DMS53 (cell line): ENCODE results near the gene LCE1B.
A peak's percentile ranks its signal among the peaks of the same experiment; 100 is the strongest.

ENCODE experiments used
- DNase-seq: peaks from one replicate; lab custom pipeline; 2025; lab: John Stamatoyannopoulos, UW

LCE1B gene, protein sequence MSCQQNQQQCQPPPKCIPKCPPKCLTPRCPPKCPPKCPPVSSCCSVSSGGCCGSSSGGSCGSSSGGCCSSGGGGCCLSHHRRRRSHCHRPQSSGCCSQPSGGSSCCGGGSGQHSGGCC

DNA sequence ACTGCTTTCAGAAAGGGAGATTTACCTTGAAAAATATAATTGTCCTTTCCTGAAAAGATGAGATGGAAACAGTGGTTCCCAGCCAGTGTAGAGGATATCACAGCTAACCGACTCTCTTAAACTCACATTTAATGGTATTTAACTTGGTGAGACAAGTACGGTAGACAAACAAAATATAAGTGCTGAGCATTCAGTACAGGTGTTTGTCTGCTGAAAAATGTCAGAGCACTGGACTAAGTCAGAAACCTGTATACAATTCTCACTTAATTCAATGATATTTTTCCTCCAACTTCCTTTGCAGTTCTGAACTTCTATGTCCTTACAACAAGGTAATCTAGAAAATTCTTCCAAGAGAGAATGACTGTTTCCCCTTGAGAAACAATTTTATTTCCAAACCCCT lies at the start of gene LCE1B:
TSS of gene LCE1B (plus strand) at position 301 of the 400 bp plus-strand sequence. CDS start 476 bp downstream, outside the sequence.
- DNase-seq, result no peak

DNA sequence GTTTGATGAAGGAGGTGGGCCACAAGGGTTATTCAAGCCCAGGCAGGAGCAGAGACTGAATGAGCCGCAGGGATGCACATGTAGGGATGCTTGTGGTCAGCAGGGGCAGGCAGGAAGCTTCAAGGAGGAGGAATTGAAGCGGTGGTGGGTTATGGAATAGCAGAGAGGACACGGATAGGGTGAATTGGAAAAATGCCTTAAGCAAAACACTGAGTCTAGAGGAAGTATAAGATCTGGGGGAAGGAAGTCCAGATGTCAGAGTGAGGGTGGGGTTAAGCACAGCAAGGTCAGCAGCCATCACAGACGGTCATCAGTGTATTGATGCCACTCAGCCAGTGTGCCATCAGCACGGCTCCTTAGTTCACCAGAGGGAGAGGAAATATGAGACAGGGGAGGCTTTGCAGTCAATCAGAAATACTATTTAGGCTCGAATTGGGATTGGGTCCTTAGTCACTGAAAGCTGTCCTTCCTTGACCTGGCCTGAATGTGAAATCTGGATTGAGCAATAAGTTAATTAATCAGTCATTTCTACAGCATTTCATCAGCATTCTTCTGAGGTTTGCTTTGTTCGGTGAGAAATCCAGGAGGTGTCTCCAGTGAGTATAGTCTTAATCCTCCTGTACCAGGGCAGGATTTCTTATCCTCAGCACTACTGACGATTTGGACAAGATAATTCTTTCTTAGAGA lies 42.8 kb upstream of the LCE1B start:
- DNase-seq, result no peak

DNA sequence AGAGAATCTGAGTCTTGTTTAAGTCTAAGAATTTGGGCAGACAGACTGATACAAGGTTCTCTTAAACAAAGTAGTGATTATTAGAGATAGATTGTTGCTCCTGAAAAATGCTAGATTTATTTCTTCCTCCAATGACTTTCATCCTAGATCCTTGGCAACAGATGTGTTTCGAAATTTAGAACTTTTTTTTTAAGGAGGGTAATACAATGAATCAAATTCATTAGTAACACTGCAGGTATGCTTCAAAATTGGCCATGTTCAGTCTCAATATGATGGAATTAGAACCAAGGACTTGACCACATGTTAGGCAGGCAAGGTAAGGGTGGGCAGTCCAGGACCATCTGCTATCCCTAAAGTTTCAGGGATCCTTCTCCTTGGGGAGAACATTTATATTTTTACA lies 41.4 kb upstream of the LCE1B start:
- DNase-seq, result no peak

DNA sequence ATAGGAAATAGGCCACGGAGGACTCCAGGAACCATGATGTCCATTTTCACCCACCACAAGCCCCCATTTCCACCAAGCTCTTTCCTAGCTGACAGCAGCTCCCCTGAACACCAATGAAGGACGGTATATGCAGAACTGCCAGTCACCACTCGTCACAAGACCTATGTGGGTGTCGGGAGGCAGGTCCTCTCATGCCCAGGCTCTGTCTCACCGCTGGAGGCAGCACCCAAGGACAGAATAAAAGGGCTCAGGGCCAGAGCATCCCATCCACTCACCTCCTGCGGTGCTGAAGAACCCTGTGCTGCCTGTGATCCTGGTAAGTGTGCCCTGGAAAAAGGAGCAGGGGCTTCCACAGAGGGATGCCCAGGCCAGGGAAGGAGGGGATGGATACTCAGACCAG lies 36.9 kb upstream of the LCE1B start, which contains the start of gene LCE1F:
TSS of gene LCE1F (plus strand) at position 266 of the 400 bp plus-strand sequence. CDS start 1,232 bp downstream, outside the sequence.
- no peak for DNase-seq

DNA sequence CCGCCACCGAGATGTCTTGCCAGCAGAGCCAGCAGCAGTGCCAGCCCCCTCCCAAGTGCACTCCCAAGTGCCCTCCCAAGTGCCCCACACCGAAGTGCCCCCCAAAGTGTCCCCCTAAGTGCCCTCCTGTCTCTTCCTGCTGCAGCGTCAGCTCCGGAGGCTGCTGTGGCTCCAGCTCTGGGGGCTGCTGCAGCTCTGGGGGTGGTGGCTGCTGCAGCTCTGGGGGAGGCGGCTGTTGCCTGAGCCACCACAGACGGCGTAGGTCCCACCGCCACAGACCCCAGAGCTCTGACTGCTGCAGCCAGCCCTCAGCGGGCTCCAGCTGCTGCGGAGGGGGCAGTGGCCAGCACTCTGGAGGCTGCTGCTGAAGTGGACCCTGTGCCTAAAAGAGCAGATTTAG lies 35.4 kb upstream of the LCE1B start:
- DNase-seq, result no peak

DNA sequence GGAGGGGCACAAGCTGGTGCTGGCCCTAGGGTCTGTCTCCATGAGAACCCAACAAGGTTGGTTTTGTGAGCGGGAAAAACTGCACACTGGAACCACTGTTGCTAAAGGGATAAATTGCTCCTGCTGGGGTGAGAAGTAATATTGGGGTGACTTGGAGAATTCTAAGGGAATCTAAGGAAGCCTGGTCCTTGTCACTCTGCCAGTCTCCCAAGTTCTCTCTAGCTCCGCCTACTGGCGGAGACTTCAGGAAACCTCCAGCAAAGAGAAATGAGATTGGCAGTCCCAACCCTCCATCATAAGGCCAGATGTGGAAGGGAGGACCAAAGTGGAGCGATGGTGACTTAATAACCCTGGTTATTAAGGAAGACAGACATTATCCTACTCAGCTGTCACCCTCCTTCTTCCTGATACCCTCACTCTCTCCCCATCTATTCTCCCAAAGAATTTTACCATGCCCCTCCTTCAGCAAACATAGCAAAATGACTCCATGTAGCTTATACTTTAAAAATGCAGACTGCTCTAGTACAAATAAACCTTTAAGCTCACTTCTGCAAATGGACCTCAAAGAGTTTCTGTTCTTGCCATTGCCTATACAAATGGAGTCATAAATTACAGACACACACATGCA lies 34.1 kb upstream of the LCE1B start:
- peak; percentile 43 for DNase-seq

DNA sequence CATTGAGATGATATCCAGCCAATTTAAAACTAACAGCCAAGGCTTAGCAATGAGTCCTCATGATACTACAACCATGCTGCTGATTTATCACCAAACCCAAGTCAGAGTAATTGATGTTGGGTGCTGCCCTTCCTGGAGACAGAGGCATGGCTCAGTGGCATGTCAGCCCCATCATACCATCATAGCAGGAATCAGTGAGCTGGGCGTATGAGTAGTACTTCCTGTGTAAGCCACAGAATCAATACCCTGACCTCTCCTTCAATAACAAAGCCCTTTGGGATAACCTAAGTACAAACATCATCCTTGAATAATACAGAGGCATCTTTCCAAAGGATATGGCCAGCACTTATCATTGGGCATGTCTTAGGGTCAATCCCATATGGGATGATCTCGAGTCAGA lies 28.7 kb upstream of the LCE1B start:
- no peak for DNase-seq

DNA sequence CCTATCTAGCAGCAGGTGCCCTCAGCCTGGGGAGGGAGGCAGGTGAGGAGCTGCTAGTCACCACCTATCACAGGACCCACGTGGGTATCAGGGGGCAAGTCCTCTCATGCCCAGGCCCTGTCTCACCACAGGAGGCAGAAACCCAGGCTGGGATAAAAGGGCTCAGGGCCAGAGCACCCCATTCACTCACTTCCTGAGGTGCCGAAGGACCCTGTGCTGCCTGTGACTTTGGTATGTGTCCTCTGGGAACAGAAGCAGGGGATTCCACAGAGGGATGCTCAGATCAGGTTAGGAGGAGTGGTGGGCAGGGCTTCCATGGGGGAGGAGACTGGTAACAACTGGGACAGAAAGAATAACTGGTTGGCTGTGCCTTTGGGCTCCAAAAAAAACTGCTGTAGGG lies 25.7 kb upstream of the LCE1B start, which contains the start of gene LCE1E:
TSS of gene LCE1E (plus strand) at position 181 of the 400 bp plus-strand sequence. CDS start 1,043 bp downstream, outside the sequence.
- no peak for DNase-seq

DNA sequence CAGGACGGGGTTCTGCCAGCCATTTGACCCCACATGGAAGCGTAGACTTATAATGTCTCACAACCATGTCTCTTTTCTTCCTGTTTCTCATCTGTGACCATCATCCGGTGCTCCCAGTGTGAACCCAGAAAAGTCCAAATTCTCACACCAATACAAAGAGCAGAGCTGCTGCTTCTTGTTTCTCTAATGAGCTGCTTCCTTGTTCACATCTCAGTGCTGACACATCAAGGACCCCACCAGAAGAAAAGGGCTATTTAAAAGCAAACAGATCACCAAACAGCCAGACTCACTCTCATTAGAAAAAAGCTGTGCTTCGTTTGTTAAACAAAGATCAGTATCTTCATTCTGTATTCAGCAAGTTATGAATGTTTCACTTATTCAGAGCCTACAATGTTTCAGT lies 16.1 kb upstream of the LCE1B start:
- no peak for DNase-seq

DNA sequence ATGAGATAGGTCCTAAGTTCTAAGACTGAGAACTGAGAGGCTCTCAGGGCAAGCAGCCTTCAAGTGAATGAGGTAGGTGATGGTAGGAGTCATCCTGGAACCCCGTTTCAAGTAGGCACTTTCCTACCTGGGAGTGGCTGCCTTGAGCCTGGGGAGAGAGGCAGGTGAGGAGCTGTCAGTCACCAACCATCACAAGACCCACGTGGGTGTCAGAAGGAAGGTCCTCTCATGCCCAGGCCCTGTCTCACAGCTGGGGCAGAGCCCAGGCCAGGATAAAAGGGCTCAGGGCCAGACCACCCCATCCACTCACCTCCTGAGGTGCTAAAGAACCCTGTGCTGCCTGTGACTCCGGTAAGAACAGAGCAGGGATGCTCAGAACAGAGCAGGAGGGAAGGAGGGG lies 15.3 kb upstream of the LCE1B start, which contains the start of gene LCE1D:
TSS of gene LCE1D (plus strand) at position 301 of the 400 bp plus-strand sequence. CDS start 1,074 bp downstream, outside the sequence.
- no peak for DNase-seq

DNA sequence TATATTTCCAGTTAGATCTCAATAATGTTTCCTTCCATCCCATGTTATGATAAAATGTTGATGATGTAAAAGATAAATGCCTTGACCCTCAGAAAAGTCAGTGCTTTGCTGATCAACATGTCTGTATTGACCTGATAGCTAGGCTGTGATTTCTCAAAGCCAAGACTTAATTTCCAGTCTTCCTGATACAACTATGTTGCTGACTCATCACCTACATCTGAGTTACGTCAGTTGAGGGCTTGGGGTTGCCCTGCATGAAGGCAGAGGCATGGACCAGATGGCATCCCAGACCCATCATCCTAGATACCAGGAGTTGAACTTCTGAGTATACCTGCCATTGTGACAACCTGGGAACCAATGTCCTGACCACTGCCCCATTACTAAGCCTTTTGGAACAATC lies 10.4 kb upstream of the LCE1B start:
- DNase-seq, result no peak

DNA sequence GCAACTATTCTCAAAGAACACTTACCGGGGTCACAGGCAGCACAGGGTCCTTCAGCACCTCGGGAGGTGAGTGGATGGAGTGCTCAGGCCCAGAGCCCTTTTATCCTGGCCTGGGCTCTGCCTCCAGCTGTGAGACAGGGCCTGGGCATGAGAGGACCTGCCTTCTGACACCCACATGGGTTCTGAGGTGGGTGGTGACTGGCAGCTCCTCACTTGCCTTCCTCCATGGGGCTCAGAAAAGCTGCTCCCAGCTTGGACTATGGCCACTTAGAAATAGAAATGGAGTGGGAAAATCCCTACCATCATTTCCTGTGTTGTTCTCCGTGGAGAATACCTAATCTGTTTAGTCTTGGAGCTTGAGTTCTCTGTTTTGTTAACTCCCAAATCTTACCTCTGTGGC lies 5.2 kb upstream of the LCE1B start, which contains the start of gene LCE1C:
TSS of gene LCE1C (minus strand) at position 76 of the 400 bp plus-strand sequence. CDS start 1,173 bp downstream, outside the sequence.
- no peak for DNase-seq

DNA sequence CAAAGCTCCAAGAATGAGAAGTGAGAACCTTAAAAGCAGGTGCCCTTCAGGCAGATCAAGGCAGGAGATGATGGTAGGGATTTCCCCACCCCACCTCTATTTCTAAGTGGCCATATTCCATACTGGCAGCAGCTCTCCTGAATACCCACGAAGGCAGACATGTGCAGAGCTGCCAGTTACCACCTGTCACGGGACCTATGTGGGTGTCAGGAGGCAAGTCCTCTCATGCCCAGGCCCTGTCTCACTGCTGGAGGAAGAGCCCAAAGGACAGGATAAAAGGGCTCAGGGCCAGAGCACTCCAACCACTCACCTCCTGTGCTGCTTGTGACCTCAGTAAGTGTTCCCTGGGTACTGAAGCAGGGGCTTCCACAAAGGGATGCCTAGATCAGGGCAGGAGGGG lies 721 bp upstream of the LCE1B start:
- no peak for DNase-seq

DNA sequence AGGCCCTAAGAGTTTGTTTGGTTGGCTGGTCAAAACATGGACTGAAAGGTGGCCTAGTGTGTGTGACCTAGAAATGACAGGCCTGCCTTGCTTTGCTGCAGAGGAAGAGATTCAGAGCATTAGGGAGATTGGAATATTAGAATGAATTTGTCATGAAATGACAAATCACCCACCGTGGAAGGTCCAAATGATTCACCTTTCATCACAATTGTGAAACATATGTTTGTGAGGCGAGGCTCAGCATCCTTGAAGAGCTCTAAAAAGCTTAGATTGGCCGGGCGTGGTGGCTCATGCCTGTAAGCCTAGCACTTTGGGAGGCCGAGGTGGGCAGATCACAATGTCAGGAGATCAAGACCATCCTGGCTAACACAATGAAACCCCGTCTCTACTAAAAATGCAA lies 5.5 kb downstream of the LCE1B start:
- DNase-seq, result no peak

DNA sequence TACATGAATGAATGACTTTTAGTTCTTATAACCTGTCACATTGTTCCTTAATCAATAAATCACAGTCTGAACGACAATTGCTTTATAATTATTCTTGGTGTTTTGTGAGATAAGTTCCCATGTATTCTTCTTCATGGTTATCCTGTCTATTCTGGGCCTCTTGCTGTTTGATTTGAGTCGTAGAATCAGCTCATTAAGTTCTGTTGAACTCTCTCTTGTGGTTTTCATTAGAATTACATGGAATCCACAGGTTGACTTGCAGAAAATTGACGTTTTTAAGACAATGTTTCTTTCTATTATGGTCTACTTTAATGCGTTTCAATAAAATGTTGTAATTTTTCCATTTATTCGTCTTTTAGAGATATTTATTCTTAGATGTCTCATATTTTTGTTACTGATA lies 11.5 kb downstream of the LCE1B start:
- DNase-seq, result no peak

DNA sequence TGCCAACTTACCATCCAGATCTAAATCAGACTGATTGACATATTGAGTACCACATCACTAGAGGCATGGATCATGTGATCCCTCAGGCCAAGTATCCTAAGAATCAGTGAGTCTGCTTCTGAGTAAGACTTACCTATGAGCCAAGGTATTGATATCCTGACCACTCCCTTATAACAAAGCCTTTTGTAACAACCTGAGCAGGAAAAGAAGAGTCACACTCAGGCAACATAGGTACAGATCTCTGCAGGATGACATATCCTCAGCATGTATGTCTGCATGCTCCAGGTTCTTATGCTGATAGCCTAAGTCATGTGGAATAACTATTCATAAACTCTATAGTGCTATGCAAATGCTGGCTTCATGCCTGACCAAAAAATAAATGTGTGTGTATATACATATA lies 13.2 kb downstream of the LCE1B start:
- no peak for DNase-seq

DNA sequence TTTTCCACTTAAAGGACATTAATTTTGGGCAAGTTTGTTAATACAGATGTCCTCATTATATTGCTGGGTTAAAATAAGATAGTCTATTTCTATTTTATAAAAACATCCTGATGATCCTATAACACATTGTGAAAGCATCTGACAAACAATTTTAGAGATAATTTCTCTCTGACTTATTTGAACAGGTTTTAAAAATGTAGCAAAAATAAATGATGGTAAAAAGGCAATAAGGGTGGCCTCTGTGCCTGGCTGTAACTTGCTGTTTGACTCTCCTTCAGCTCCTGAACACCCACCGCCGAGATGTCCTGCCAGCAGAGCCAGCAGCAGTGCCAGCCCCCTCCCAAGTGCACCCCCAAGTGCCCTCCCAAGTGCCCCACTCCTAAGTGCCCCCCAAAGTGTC lies 15.4 kb downstream of the LCE1B start, which contains the start of gene LCE1A:
TSS of gene LCE1A (plus strand) at position 301 of the 400 bp plus-strand sequence. CDS start at position 301, 0 bp downstream.
- DNase-seq, result no peak

DNA sequence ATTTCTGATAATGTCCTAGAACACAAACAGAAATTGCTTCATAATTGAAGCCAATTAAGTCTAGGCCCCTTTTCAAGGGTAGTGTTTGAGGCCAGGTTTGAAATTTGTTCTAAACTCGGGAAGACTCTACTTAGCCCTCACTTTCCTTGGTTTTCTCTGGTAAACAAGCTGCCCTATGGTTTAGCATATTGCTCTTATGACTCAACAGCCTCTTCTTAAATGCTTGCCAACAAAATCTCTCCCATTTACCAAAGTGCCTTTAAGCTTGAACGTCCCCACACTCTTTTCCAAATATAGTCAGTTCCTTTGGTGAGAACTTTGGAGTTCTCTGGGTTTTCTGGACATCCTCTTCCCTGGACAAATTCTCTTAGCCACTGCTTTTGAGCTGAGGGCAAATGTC lies 25.1 kb downstream of the LCE1B start:
- no peak for DNase-seq

DNA sequence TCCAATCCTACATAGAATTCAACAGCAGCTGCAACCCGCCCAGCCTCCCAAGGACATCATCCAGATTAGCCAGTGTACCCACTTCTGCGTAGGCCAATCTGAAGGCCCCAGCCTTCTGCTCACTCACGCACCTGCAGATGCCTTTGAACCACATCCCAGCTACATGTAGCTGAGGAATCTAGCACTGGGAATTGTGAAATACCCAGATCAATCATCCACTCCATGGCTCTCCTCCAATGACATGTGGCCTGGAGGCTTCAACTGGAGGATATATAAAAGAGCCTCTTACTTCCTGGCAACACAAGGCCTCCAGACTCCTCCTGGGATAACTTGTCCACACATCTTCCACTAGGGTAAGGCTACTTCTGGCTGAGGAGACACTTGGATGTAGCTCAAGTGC lies 30.8 kb downstream of the LCE1B start, which contains the start of gene LCE6A:
TSS of gene LCE6A (plus strand) at position 301 of the 400 bp plus-strand sequence. CDS start 665 bp downstream, outside the sequence.
- DNase-seq, result no peak

DNA sequence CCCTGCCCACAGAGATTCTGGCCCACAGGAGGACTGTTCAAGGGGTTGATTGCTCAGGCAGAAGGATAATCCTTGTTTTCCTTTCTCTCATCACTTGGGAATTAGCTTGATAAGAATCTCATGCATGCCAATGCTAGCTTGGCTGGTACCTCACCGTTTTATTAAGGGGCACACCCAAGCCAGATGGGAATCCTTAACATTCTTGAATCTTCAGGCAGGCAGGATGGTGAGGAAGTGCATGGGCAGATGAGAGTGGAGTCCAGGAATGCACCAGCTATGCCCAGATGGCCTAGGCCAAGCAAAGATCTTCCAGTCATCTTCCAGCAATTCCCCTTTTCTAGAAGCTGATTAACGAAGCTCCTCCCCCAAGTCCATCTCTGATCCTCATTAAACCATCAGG lies 43.9 kb downstream of the LCE1B start:
- no peak for DNase-seq

DNA sequence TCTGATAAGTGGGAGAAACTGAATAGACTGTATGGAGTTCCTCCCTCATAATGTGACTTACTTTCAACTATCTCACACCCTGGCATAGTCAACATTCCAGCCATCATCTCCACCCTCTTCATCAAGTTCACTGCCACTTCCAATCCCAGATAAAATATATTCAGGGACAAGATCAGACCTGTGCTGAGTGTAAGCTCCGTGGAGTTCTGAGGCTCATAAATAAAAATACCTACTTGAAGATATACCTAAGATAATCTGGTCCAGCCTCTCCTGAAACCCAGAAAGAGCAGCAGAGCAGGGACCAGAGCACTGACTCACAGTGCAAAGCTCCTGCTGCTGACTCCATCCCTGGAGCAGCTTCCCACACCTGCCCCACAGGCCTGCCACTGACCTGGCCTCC lies 46.3 kb downstream of the LCE1B start:
- no peak for DNase-seq

DNA sequence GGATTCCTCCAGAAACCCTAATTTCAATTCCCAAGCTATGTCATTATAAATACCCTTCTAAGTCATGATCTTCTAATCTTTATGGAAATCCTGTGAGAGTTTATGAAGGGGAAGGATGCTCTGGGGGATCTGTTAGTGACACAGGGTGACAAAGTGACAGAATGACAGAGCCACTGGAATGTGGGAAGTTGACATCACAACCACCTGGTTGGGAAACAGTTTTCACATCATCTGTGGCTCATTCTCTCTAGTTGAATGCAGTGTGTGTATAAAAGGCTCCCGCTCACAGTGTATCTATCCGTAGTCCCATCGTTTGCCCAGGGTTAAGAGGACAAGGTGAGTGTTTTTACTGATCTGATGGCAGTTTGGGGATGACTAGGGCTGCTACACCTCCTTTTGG lies 47.9 kb downstream of the LCE1B start, which contains the start of gene LCE7A:
TSS of gene LCE7A (plus strand) at position 301 of the 400 bp plus-strand sequence. CDS start 702 bp downstream, outside the sequence.
- DNase-seq, result no peak

DNA sequence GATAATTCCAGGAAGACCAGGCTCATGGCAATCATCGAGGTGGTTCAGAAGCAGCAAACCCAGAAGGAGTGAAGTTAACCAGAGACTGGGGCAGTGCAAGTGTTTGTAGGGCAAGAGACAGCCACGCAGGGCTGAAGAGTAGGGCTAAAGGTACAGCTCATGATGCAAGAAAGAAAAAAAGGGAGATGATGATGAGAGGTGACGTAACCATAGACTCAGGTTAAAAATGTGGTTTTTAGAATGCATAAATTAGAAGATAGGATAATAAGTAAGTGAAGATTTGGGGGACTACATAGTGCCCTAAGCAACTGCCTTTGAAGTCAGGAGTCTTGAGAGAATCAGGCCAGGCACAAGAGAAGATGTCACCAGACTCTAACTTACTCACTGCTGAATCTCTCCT lies 48.4 kb downstream of the LCE1B start:
- no peak for DNase-seq
